HG03196 (cell line): ENCODE data around the gene JUP.

Experiments
- ATAC-seq: cut with Tn5 transposase; IDR thresholded peaks from one replicate; pipeline ENCODE4 v1.9.1; 2021; ENCODE audit not compliant: unreplicated experiment

The JUP gene

GRCh38 chr17:41724476-41725050 lies 61.9 kb downstream of the JUP start:
- ATAC-seq, result no peak

- no peak for ATAC-seq
These were observed 62.6 kb downstream of the JUP start for GRCh38 chr17:41723801-41724475.

DNA sequence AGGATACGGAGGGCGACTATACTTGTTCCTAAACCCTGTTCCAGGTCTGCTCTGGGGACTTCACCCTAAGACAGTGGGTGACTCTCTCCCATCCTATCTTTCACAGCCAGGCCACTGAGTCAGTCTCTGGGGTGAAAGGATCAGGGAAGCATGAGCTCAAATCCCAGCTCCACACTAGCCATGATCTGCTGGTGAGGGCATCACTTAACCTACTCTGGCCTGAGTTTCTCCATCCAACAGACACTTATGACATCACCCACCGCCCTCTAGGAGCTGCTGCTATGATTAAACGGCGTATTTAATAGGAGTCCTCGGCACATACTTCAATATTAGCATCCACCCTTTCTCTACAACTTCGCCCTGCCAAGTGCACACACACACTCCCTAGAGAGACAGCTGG lies 64.3 kb downstream of the JUP start:
- ATAC-seq, result no peak

GRCh38 chr17:41718287-41718645 lies 68.2 kb downstream of the JUP start:
- ATAC-seq, result no peak

DNA sequence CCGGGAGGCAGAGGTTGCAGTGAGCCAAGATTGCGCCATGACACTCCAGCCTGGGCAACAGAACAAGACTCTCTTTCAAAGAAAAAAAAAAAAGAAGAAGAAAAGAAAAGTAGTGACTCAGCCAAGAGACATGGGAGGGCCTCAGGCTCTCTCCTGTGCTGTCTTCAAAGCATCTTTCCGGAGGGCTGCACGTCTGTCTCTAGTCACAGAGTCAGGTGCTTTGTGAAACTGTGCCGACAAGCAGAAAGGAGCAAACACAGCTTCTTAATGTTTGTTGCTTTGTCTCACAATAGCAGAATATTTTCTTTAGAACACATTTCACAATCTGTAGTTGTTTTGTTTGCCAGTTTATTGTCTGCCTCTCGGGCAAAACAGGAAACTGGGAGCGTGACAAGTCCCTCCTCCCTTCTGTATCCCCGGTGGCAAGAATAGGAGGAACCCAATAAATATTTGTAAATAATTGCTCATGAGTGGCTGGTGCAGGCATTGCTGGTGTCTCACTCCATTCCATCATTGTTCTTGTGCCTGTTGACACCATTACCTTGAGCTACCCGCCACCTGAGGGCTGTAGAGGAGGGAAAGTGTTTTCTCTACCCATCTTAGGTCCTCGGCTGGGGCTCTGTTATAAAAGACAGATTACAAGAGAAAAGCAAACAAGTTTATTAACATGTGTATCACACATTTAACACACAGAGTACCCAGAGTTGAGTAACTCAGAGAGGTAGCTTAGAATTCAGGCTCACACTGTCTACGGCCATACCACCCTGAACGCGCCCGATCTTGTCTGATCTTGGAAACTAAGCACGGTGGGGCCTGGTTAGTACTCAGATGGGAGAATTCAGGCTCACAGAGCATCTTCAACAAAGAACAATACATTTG lies 68.9 kb downstream of the JUP start:
- no peak for ATAC-seq

DNA sequence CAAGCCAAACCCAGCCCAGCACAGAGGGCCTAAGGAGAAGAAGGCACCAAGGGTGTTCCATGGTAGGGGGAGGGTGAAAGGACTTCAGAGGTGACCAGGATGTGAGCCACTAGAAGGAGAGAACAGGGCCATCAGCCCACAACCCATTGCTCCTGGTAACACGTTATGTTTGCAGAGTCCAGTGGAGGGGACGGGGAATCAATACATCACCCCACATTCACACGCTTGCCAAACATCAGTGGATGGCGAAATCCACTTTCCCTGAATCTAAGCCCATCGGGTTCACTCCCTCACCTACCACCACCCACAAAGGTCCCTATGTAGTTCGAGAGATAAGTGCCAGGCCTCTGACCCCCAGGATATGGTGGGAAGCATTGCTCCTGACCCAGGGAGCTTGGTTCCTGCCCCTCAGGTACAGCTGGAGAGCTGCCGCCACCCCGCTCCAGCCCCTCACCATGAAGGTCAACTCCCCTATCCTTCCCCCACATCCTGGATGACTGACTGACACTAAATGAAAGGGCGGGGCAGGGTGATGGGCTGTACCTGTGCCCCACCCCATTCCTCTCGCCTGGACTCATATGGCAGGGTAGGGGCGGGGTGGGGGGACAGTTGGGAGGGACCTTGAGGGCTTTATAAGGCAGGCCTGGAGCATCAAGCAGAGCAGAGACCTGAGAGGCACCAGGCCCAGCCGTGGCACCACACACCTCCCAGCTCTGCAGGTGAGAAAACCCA lies 74.7 kb downstream of the JUP start, which contains the start of gene GAST:
Gene GAST, plus strand, starts transcription at position 663 of the 732 bp plus-strand sequence. CDS start 3,106 bp downstream, outside the sequence.
- ATAC-seq, result no peak

DNA sequence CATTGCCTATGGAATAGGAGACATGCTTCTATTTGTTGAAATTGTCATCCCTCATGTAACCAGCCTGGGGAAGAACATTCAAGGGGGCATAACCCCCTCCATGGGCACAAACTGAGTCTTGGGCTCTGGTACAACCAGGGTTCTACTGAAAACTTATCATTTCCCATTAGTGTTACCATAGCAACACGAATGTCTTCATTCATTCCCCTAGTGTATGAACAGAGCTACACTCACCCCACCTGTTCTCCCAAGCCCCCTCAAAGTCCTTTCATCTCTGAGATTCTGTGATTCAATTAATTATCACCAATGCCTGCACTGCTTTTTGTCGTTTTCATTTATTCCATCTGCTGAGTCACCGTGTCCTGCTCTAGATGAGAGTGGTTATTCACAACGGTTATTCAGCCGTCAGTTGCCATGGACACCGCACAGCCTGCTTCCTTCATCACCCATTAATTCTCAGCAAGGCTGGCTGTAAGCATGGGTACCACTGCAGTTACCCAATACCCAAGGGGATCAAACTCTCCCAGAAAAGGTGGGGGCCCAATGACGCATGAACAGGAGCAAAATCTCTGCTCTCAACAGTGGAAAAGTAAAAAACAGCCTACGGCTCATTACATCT lies 75.9 kb downstream of the JUP start:
- ATAC-seq, result no peak

GRCh38 chr17:41707803-41708669 lies 78.5 kb downstream of the JUP start:
- ATAC-seq, result no peak

- no peak for ATAC-seq
These were observed 81.1 kb downstream of the JUP start for GRCh38 chr17:41705271-41705991.
